Measurements from ENCODE around the gene ANO9. TPM values are rescaled to one million over a fixed set of nuclear protein-coding genes. Genes with fewer than 3 reads are reported as not detected.

Gene ANO9
- total and polyA plus RNA-seq, 12 donors, result 0.07 to 2.9 (median 0.97) TPM; not detected in 5

GRCh38 chr11:433111-433510 lies 8.7 kb downstream of the ANO9 start:
- Histone ChIP-seq H3K27ac (no peak overlapping the region), H3K36me3 (replicated peaks in 1 of 2) (no peaks in the 10 kb centered on the region), H3K4me3 (no peak overlapping the region), H3K9me3 (replicated peaks in 1 of 3) (no peaks in the 10 kb centered on the region), H3K27me3 (no peaks in the 10 kb centered on the region), H3K4me1 (replicated peaks in 1 of 2) (no peaks in the 10 kb centered on the region)
- intact Hi-C loops (cut with DNase I), result no loop called here
- 87 to 96% (median 92%) methylated on average over 6 to 17 of the region's 17 CpGs for WGBS, 4 donors
- DNase-seq, result no peak
- TF ChIP-seq POLR2A (IDR thresholded peaks at IDR 0.05), result no peak
- TF ChIP-seq CTCF (IDR thresholded peaks at IDR 0.05), result no peak

GRCh38 chr11:432501-433100 lies 9.2 kb downstream of the ANO9 start:
- DNase-seq, result no peak
- no peaks in the 10 kb centered on the region for H3K9me3 ChIP-seq (replicated peaks in 1 of 3)
- WGBS, 4 donors, result 71 to 78% (median 74%) methylated on average over 3 to 20 of the region's 20 CpGs
- H3K27me3 ChIP-seq, result no peaks in the 10 kb centered on the region
- H3K4me3 ChIP-seq, result no peak overlapping the region
- no peak overlapping the region for H3K27ac ChIP-seq
- no peak for TF ChIP-seq CTCF (IDR thresholded peaks at IDR 0.05)
- TF ChIP-seq POLR2A (IDR thresholded peaks at IDR 0.05), result no peak
- H3K36me3 ChIP-seq (replicated peaks in 1 of 2), result no peaks in the 10 kb centered on the region
- intact Hi-C loops (cut with DNase I), result no loop called here
- no peaks in the 10 kb centered on the region for H3K4me1 ChIP-seq (replicated peaks in 1 of 2)

- Histone ChIP-seq H3K27ac (no peak overlapping the region), H3K27me3 (no peaks in the 10 kb centered on the region), H3K4me1 (replicated peaks in 1 of 2) (no peaks in the 10 kb centered on the region), H3K9me3 (replicated peaks in 1 of 3) (no peaks in the 10 kb centered on the region), H3K36me3 (replicated peaks in 1 of 2) (no peaks in the 10 kb centered on the region), H3K4me3 (no peak overlapping the region)
- TF ChIP-seq POLR2A (IDR thresholded peaks at IDR 0.05) (no peak), CTCF (IDR thresholded peaks at IDR 0.05) (no peak)
- intact Hi-C loops (cut with DNase I), result no loop called here
- no peak for DNase-seq
- WGBS, 4 donors, result 78 to 88% (median 81%) methylated on average over 8 to 13 of the region's 13 CpGs
These were observed 9.9 kb downstream of the ANO9 start for GRCh38 chr11:431921-432320.

- WGBS, 4 donors, result 41 to 53% (median 52%) methylated on average over 5 to 25 of the region's 25 CpGs
- no peak overlapping the region for H3K4me3 ChIP-seq
- DNase-seq, result no peak
- TF ChIP-seq CTCF (IDR thresholded peaks at IDR 0.05) (no peak), POLR2A (IDR thresholded peaks at IDR 0.05) (no peak)
- no peaks in the 10 kb centered on the region for H3K27me3 ChIP-seq
- H3K9me3 ChIP-seq (replicated peaks in 1 of 3), result no peaks in the 10 kb centered on the region
- no peaks in the 10 kb centered on the region for H3K4me1 ChIP-seq (replicated peaks in 1 of 2)
- no peaks in the 10 kb centered on the region for H3K36me3 ChIP-seq (replicated peaks in 1 of 2)
- H3K27ac ChIP-seq, result no peak overlapping the region
- intact Hi-C loops (cut with DNase I), result no loop called here
These were observed 11.8 kb downstream of the ANO9 start for GRCh38 chr11:429931-430456.
